Lung (tissue), 12 donors: ENCODE results near the gene CREB5. TPM values are rescaled to one million over a fixed set of nuclear protein-coding genes. Genes with fewer than 3 reads are reported as not detected.

Experiments
- ATAC-seq: fragments of 200-7000 bp; cut with Tn5 transposase; one replicate; pipeline ENCODE4 v1.9.1; 2020; ENCODE audit warnings: moderate number of reproducible peaks; ENCODE audit not compliant: insufficient read depth, low FRiP score
- DNase-seq, 3 donors: peaks; one replicate each; pipeline ENCODE4 v3.0.0-alpha.2; 2013 to 2017
- H3K27ac ChIP-seq, 2 donors: one replicate each; pipeline ENCODE4 v1.5.1; 2013; ENCODE audit warnings: mild to moderate bottlenecking in 2 of 2, moderate library complexity in 2 of 2, control low read depth in 1 of 2, inconsistent platforms in 1 of 2, low read depth in 1 of 2, low read length in 1 of 2
- H3K27me3 ChIP-seq, 3 donors: one replicate each; pipeline ENCODE4 v1.5.1; 2013; ENCODE audit warnings: low read length in 2 of 3; ENCODE audit not compliant: control insufficient read depth in 3 of 3, insufficient read depth in 3 of 3
- H3K36me3 ChIP-seq, 4 donors: one replicate each; pipeline ENCODE4 v1.5.1; 2013; ENCODE audit warnings: low read length in 4 of 4, mild to moderate bottlenecking in 1 of 4, moderate library complexity in 1 of 4; ENCODE audit not compliant: control insufficient read depth in 4 of 4, insufficient read depth in 4 of 4
- H3K4me1 ChIP-seq, 5 donors: one replicate each; pipeline ENCODE4 v1.5.1; 2013; ENCODE audit warnings: low read length in 5 of 5, mild to moderate bottlenecking in 2 of 5, moderate library complexity in 1 of 5; ENCODE audit not compliant: control insufficient read depth in 5 of 5, insufficient read depth in 5 of 5
- H3K4me3 ChIP-seq: one replicate; pipeline ENCODE4 v1.5.1; 2013; ENCODE audit warnings: mild to moderate bottlenecking, control low read depth, moderate library complexity
- H3K9ac ChIP-seq, 2 donors: one replicate each; pipeline ENCODE4 v1.5.1; 2013; ENCODE audit warnings: low read length in 2 of 2, control low read depth in 1 of 2; ENCODE audit not compliant: insufficient read depth in 1 of 2
- H3K9me3 ChIP-seq, 4 donors: one replicate each; pipeline ENCODE4 v1.5.1; 2013; ENCODE audit warnings: low read length in 3 of 4, mild to moderate bottlenecking in 1 of 4, moderate library complexity in 1 of 4; ENCODE audit not compliant: control insufficient read depth in 4 of 4, insufficient read depth in 3 of 4
- CTCF ChIP-seq: IDR thresholded peaks from 2 replicates; pipeline ENCODE4 v1.5.1; 2012; ENCODE audit warnings: mild to moderate bottlenecking; ENCODE audit errors: control extremely low read depth, extremely low read depth
- WGBS, 2 donors: extraction: QIAGEN DNeasy Blood & Tissue Kit; methylation state at CpG; one replicate each; pipeline ENCODE4 v1.1.7; 2013; 5-methylcytosine and 5-hydroxymethylcytosine counted together
- polyA plus RNA-seq, 2 donors: library from polyadenylated mRNA; stranded (reverse); fragments of 200-250 nt; gene quantifications; one replicate each; pipeline ENCODE4 v1.2.1, GENCODE V29; 2013
- total RNA-seq, 2 donors: library from RNA; depleted of rRNA in 1 of 2; stranded (reverse); fragments of >200 nt in 1 of 2; gene quantifications; one replicate each; pipeline ENCODE4 v1.2.1, GENCODE V29; 2014 to 2021
- donor health status: control.
- donor health status: control.
- donor health status: Bipolar disorder and iron deficiency.
- donor health status: healthy.
- donor health status: DM: yes; HTN: yes; CAD: no.

CREB5 gene
- total and polyA plus RNA-seq, 4 donors: 2.7 to 23.1 (median 9.6) TPM

GRCh38 chr7:28414453-28414852, 2.1 kb downstream of the CREB5 start:
- Histone ChIP-seq H3K27ac (no peak overlapping the region), H3K27me3 (peaks cover 0 to 36% (median 16%) of the 10 kb centered on the region in 3 donors), H3K4me3 (no peak overlapping the region), H3K9me3 (no peaks in the 10 kb centered on the region), H3K36me3 (no peaks in the 10 kb centered on the region), H3K9ac (no peak overlapping the region), H3K4me1 (peaks cover 0 to 18% (median 8%) of the 10 kb centered on the region in 5 donors)
- ATAC-seq: no peak
- no peak for TF ChIP-seq CTCF
- no peak for DNase-seq
- WGBS, 2 donors: 90 to 96% methylated on average over 1 of the region's 1 CpG

DNA sequence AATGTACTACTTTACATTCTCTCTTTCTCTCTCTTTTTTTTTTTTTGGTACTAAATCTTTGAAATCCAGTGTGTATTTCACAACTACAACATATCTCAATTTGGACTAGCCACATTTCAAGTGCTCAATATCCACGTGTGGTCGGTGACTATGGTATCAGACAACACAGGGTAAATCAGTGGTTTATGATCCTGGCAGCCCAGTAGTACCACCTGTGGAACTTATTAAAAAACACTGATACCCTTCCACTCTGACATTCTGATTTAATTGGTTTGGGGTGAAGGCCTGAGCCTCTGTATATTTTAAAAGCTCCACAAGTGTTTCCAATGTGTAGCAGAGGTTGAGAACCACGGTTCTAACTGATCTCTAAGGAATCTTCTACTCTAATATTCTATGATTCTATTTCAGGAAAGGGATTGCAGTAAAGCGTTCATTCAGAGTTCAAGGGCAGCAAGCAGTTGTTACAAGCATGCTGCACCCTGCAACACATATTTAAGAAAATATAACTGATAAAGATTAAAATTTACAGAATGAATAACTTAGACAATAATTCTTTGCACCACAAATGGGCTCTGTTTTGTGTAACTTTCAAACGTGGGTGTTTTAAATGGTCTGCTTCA, 5.1 kb downstream of the CREB5 start:
- WGBS, 2 donors: 79 to 83% methylated on average over 5 of the region's 5 CpGs
- no peak for DNase-seq

DNA sequence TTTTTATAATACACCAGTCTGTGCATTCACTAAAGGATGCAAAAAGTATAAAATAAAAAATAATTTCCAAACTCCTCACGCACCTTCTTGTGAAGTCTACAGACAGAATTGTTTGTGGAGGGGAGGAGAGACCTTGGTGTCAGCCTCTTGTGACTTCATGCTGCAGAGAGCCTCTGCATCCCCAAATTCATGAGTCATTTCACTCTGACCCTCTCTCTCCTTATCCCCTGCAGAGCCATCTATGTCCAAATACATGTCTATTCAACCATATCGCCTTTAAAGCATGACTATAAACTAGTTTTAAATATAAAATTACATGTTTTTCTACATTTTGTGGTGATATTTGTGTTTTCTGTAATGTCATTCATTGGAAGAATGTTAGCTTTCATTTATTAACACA, 6.0 kb downstream of the CREB5 start:
- Histone ChIP-seq H3K9me3 (no peaks in the 10 kb centered on the region), H3K4me1 (peaks cover 0 to 8% (median 0%) of the 10 kb centered on the region in 5 donors), H3K36me3 (no peaks in the 10 kb centered on the region), H3K27me3 (peaks cover 0 to 11% (median 6%) of the 10 kb centered on the region in 3 donors), H3K9ac (no peak overlapping the region), H3K4me3 (no peak overlapping the region), H3K27ac (no peak overlapping the region)
- 92 to 97% methylated on average over 2 of the region's 2 CpGs for WGBS, 2 donors
- no peak for ATAC-seq
- TF ChIP-seq CTCF: no peak
- DNase-seq: no peak

More for the DNA sequence above, 5.1 kb downstream of the CREB5 start:
- no peaks in the 10 kb centered on the region for H3K9me3 ChIP-seq
- no peak overlapping the region for H3K4me3 ChIP-seq
- H3K27ac ChIP-seq: no peak overlapping the region
- no peak for TF ChIP-seq CTCF
- H3K4me1 ChIP-seq: peaks cover 0 to 8% (median 0%) of the 10 kb centered on the region in 5 donors
- no peak overlapping the region for H3K9ac ChIP-seq
- no peak for ATAC-seq
- peaks cover 0 to 20% (median 12%) of the 10 kb centered on the region in 3 donors for H3K27me3 ChIP-seq
- H3K36me3 ChIP-seq: no peaks in the 10 kb centered on the region

GRCh38 chr7:28418966-28419365, 6.6 kb downstream of the CREB5 start:
- ATAC-seq (no peak), DNase-seq (no peak)
- Histone ChIP-seq H3K4me1 (peaks cover 0 to 8% (median 0%) of the 10 kb centered on the region in 5 donors), H3K4me3 (no peak overlapping the region), H3K9me3 (no peaks in the 10 kb centered on the region), H3K36me3 (no peaks in the 10 kb centered on the region), H3K27ac (no peak overlapping the region), H3K27me3 (peaks cover 0 to 6% (median 5%) of the 10 kb centered on the region in 3 donors), H3K9ac (no peak overlapping the region)
- WGBS, 2 donors: 74 to 79% methylated on average over 1 of the region's 1 CpG
- TF ChIP-seq CTCF: no peak
